Measurements from ENCODE around the gene C1orf52. TPM values are rescaled to one million over a fixed set of nuclear protein-coding genes. Genes with fewer than 3 reads are reported as not detected.

Gene C1orf52
- total and polyA plus RNA-seq, 9 of the 15 experiments (the other 6 are each of a cell fraction or from before 2014, with no cell fraction given): 17.0 to 38.5 (median 33.0) TPM

DNA sequence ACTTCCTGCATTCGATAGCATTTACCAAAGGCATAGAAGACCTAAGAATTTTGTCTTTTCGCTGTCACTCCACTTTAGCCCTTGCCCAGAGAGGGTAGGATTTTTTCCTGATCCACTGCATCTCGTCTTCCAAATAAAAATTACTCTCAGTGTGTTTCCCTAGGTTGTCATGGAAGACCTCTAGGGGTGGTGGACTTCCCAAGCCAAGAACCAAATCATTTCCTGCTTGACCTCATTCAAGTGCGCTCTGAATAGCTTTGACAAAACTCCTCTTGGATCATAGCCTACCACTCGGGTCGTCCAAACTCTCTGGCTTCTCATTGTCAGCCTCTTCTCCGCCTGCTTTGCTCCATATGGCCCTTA is 431 bp upstream of the C1orf52 start:
- TF ChIP-seq EZH2 (IDR thresholded peaks at IDR 0.05; ENCODE audit: borderline replicate concordance, low read depth, low read length) (no peak), BCOR (IDR thresholded peaks at IDR 0.05) (peak; percentile 57; the same call in 1 of the 2 replicates), RHOXF2B (CRISPR knock-in tag; conservative IDR thresholded peaks at IDR 0.05) (no peak), NUFIP1 (IDR thresholded peaks at IDR 0.05; ENCODE audit: partially characterized antibody) (no peak), MECOM (CRISPR knock-in tag; IDR thresholded peaks at IDR 0.05) (no peak), WHSC1 (IDR thresholded peaks at IDR 0.05; ENCODE audit: low read length) (no peak), KDM4B (IDR thresholded peaks at IDR 0.05; ENCODE audit: borderline replicate concordance in 2 of 2, low read depth in 1 of 2) (peak in 1 of 2 experiments; percentile 9; a peak in 1 of 4 replicates), HDGF (IDR thresholded peaks at IDR 0.05) (peak; percentile 27; the same call in 1 of the 2 replicates), CBX3 (IDR thresholded peaks at IDR 0.05; ENCODE audit: borderline replicate concordance in 1 of 2, low read length in 2 of 2) (0 out of 3 replicates have a peak, but pooled peaks of 1 of the 2 experiments have one; percentile 6), NRF1 (conservative IDR thresholded peaks at IDR 0.05 in 1 of 2, IDR thresholded peaks at IDR 0.05 in 1 of 2) (0 out of 4 replicates have a peak, but pooled peaks of 1 of the 2 experiments have one; percentile 13)
- TF ChIP-seq, protein P1, sequence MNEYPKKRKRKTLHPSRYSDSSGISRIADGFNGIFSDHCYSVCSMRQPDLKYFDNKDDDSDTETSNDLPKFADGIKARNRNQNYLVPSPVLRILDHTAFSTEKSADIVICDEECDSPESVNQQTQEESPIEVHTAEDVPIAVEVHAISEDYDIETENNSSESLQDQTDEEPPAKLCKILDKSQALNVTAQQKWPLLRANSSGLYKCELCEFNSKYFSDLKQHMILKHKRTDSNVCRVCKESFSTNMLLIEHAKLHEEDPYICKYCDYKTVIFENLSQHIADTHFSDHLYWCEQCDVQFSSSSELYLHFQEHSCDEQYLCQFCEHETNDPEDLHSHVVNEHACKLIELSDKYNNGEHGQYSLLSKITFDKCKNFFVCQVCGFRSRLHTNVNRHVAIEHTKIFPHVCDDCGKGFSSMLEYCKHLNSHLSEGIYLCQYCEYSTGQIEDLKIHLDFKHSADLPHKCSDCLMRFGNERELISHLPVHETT (CRISPR knock-in tag; conservative IDR thresholded peaks at IDR 0.05 in 1 of 2, IDR thresholded peaks at IDR 0.05 in 1 of 2): peak in 1 of 2 experiments; percentile 19; a peak in 1 of 4 replicates
- TF ChIP-seq, protein P2, sequence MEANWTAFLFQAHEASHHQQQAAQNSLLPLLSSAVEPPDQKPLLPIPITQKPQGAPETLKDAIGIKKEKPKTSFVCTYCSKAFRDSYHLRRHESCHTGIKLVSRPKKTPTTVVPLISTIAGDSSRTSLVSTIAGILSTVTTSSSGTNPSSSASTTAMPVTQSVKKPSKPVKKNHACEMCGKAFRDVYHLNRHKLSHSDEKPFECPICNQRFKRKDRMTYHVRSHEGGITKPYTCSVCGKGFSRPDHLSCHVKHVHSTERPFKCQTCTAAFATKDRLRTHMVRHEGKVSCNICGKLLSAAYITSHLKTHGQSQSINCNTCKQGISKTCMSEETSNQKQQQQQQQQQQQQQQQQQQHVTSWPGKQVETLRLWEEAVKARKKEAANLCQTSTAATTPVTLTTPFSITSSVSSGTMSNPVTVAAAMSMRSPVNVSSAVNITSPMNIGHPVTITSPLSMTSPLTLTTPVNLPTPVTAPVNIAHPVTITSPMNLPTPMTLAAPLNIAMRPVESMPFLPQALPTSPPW (CRISPR knock-in tag; IDR thresholded peaks at IDR 0.05): peak; percentile 13; the same call in 1 of the 2 replicates
- intact Hi-C loops (cut with micrococcal nuclease): loop anchor here (1.0 to 5.0 kb wide), 3 partner anchors 58 to 315 kb away; partner anchors contain the start of gene SYDE2
- ATAC-seq (no peak), DNase-seq (ENCODE audit: extremely low read depth in 1 of 4, low spot score in 3 of 4) (no peak), FAIRE-seq (no peak)
- H3K27me3 ChIP-seq (ENCODE audit: control insufficient read depth in 2 of 2, insufficient read depth in 2 of 2, low read length in 2 of 2): no peaks in the 10 kb centered on the region
- H3K4me3 ChIP-seq: peak overlapping the region; percentile 93; the same call in 1 of the 2 replicates
- peak overlapping the region in 1 of 2 experiments; percentile 96; a peak in 2 of 4 replicates for H3K9ac ChIP-seq (ENCODE audit: insufficient read depth in 1 of 2, low read depth in 2 of 2, low read length in 2 of 2)
- H4K20me1 ChIP-seq (replicated peaks; ENCODE audit: control insufficient read depth, insufficient read depth, low read length): peaks cover 7% of the 10 kb centered on the region; the same call in 1 of the 2 replicates
- H3K27ac ChIP-seq (ENCODE audit: extremely low read depth, low read depth, low read length): 0 out of 3 replicates have a peak overlapping the region, but pooled peaks have one; percentile 10
- peaks cover 38% of the 10 kb centered on the region for H3K36me3 ChIP-seq (ENCODE audit: control insufficient read depth, insufficient read depth, low read length)
- peak overlapping the region; percentile 90 for H3K4me2 ChIP-seq (ENCODE audit: insufficient read depth, low read length)
- no peaks in the 10 kb centered on the region for H3K9me1 ChIP-seq (ENCODE audit: control insufficient read depth, insufficient read depth, low read length)
- H3K4me1 ChIP-seq (replicated peaks in 1 of 2; ENCODE audit: control insufficient read depth in 2 of 2, insufficient read depth in 2 of 2, low read length in 2 of 2): peaks cover 3 to 10% of the 10 kb centered on the region in 2 experiments; a peak in 4 of 5 replicates
- in situ Hi-C loops (cut with MboI): loop anchor here (5.0 kb wide), 1 partner anchor 313 kb away; no protein-coding TSS in a partner anchor
- WGBS (ENCODE audit: insufficient coverage, low coverage, missing lambda C conversion rate): 59% methylated on average over 7 of the region's 7 CpGs
- H3K79me2 ChIP-seq (ENCODE audit: control insufficient read depth, insufficient read depth, low read length): peaks cover 27% of the 10 kb centered on the region
- H3K9me3 ChIP-seq (replicated peaks; ENCODE audit: control insufficient read depth, insufficient read depth, low read depth, low read length): no peaks in the 10 kb centered on the region
- H2AFZ ChIP-seq (ENCODE audit: low read depth, low read length): peak overlapping the region; percentile 89
- POLR2A ChIA-PET: interaction anchor here (0.6 to 2.0 kb wide), 8 partner anchors 8 to 151 kb away, joined by 3 to 7 read pairs (median 4); partner anchors contain the start of gene BCL10
- CTCF ChIA-PET (ENCODE audit: low intra/inter-chr PET ratio): interaction anchor here (0.7 to 3.2 kb wide), 3 partner anchors 150 to 592 kb away, joined by 4 to 30 read pairs (median 4); no protein-coding TSS in a partner anchor
- BruUV-seq (replicated peaks): no TSS peak
